Kidney glomerular epithelial cell (primary cell): ENCODE measurements around the gene MICU2.
"Not testable (repeated sequence)": the region's sequence is repeated elsewhere in the genome, so short reads cannot be mapped to it uniquely, and the experiment has no call there.

ENCODE experiments used
- DNase-seq: peaks from one replicate; lab custom pipeline; 2025; lab: John Stamatoyannopoulos, UW

The MICU2 gene

DNA sequence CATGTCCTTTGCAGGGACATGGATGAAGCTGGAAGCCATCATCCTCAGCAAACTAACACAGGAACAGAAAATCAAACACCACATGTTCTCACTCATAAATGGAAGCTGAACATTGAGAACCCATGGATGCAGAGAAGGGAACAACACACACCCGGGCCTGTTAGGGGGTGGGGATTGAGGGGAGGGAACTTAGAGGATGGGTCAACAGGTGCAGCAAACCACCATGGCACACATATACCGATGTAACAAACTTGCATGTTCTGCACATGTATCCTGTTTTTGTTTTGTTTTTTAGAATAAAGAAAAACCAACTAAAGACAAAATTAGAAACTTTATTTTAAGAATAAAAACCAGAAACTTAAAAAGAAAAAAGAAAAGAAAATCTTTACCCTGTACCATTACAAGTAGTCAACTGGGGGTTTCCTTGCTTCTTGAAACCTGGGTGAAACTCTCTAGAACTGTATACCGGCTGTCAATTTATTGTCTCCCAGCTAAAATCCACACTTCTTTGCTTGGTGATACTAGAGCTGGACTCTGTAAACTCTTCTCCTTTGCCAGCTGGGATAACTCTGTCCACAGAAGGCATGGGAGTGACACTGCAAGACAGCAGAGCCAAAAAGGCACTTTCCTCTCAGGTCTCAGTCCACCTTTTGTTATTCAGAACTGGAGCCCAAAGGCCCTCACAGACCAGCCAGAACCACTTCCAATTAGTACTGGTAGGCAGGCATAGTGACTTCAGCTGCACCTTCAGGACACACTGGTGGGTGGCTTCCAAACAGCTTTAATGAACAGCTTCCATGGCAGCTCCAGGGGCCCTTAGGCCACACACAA is 9.0 kb downstream of the MICU2 start:
- DNase-seq, result no peak

DNA sequence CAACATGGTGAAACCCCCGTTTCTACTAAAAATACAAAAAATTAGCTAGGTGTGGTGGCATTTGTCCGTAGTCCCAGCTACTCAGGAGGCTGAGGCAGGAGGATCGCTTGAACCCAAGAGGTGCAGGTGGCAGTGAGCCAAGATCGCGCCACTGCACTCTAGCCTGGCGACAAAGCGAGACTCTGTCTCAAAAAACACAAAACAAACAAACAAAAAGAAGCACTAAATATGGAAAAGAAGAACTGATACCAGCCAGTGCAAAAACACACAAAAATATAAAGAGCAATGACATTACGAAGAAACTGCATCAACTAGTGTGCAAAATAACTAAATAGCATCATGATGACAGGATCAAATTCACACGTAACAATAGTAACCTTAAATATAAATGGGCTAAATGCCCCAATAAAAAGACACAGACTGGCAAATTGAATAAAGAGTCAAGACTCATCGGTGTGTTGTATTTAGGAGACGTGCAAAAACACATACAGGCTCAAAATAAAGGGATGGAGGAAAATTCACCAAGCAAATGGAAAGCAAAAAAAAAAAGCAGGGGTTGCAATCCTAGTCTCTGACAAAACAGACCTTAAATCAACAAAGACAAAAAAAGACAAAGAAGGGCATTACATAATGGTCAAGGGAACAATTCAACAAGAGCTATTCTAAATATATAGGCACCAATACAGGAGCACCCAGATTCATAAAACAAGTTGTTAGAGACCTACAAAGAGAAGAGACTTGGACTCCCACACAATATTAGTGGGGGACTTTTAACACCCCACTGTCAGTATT is 13.1 kb downstream of the MICU2 start:
- DNase-seq, result not testable (repeated sequence)

DNA sequence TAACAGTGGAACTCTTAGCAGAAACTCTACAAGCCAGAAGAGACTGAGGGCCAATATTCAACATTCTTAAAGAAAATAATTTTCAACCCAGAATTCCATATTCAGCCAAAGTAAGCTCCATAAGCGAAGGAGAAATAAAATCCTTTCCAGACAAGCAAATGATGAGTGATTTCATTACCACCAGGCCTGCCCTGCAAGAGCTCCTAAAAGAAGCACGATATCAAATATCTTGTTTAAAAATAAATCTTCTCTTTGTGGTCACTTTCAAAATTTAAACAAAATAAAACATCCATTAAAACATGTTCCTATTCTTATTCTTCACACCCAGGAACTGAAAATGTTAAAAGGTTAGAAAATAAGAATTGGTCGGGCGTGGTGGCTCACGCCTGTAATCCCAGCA is 13.7 kb downstream of the MICU2 start:
- DNase-seq, result no peak

DNA sequence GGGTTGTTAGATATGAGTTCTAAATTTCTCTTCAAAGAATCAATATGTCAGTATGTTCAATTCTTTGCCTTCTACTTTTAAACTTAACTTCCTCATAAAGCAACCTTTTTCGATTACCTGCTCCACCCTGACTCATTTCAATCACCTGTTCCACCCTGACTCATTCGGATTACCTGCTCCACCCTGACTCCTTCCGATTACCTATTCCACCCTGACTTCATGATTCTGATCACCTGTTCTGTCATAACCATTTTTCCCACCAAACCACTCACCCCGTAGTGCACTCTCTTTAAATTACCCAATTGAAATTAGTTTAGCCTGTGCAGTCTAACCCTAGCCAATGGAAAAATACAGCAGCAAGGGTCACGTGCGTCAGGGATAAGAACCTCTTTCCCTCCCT is 14.5 kb downstream of the MICU2 start:
- not testable (repeated sequence) for DNase-seq

DNA sequence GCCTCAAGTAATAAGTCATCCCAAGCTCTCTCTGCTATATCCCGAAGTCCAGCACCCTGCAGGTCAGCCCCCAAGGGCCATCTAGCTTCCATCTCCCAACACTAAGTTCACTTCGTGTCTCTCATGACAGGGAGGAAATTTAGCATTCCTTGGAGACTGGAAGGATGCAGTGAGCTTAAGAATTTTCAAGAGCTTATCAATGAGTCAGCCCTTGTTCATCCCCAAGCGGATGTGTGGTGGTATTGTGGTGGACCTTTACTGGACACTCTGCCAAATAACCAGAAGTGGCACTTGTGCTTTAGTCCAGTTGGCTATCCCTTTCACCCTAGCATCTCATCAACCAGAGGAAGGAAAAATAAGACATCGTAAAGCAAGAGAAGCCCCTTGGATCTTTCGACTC is 15.6 kb downstream of the MICU2 start:
- not testable (repeated sequence) for DNase-seq

DNA sequence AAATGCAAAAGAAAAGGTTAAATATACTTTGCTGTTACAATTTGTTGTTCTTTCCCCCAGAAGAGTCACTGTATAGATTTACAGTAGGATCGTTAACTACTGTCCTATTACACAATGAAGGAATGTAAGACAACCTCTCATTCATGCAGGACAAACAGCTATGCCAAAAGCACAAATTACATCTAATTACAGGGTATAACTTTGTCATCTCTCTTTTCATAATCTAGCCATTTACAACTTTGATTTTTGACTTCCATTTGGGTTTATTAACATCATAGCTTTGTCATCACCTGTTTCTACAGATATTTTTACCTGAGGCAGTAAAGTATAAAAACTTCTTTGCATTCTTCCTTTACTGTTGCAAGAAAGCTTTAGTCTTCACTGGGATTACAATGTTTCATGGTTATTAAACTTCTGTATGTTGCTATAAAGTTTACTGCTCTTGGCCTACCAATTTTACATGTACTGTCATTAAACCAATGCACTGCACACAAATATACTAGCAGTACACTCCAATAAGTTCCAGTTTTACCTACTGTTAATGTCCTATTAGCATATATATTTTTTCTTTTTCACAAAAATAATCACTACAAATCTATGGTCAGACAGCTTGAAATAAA is 18.9 kb downstream of the MICU2 start:
- no peak for DNase-seq

DNA sequence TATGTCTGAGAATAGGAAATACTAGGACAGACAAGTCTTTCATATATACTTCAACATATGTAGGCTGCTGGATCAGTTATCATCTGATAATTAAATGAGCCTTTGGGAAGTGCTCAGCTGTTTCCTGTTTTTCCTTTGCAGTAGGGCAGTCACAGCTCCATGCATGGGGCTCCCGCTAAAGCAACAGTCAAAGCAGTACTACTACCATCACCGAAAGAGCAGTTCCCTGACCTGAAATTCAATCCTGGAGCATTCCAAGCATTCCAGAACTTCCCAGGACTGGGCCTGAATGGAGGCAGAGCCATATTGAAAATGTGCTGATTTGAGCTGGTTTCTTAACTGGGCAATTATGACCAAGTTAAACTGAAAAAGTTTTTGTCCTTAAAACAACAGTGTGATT is 20.5 kb downstream of the MICU2 start:
- DNase-seq, result peak; percentile 16

DNA sequence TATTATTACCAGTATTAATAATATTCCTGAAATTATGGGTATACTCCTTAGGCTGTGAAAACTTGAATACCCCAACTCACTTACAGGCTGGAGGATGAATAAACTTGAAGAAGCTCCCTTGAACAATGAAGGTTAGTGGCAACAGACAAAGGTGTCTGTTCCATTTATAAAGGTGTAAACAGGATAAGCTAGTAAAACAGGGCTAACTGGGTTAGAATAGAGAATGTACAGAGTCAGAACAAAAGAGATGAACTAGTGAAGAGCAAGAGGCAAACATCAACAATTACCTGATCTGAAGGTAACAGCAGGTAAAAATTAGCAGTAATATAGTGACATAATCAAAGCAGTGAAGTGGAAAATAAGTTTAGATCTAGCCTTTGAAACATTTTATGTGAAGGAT is 23.2 kb downstream of the MICU2 start:
- no peak for DNase-seq

DNA sequence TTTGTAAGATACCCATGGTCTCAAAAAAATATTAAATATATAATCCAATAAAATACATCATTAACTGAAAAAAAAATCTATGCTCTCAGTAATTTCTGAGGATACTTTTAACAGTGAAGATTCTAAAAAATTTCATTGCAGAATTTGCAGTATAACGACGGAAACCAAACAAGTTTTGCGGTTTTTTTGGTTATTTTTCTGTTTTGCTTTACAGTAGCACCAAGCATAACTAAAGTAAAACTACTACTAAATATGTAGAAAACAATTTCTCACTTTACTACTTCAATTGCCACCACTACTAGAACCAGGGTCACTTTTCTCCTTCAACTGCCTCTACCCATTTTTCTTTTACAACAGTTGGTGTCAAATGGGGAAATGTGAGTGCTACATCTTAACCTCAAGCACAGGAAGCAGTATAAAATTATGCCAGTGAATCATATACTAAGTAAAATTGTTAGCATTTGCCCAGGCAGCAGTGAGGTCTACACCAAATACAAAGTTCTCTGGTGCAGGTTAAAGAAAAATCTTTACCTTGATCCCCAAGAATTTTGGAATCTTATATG is 24.1 kb downstream of the MICU2 start:
- DNase-seq, result no peak

DNA sequence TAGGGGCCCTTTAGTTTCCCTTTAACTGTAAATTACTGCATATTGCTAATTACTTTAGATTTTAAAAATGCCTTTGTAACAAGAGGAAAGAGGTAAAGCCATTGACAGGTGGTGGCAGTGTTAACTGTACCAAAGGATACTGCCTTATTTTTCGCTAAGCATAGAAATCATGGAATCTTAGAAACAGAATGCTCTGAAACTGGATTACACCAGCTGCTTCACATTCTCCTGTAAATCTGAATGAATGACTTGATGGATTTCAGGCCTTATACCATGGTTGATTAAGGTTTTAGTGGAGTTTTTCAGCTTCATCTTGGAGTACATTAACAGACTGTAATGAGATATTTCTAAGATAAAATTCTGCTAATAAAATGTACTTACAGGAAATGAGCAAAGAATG is 25.2 kb downstream of the MICU2 start:
- DNase-seq, result no peak

DNA sequence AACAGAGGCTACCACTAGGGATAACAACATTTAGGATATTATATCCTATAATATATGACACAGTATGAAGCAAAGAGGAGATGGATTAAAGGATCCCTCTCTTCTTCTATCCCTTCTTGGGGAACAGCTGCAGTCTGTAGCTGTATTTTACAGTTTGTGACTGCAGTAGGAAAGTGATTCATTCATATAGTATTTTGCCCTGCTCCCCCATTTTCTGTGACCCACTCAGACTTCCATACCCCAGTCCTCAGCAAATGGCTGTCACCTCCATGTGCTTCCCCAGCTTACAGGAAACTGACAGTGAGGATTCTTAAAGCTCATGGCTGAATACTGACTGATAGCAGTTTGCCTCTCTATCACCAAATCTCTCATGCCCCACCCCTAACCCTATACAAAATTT is 27.5 kb downstream of the MICU2 start:
- no peak for DNase-seq

DNA sequence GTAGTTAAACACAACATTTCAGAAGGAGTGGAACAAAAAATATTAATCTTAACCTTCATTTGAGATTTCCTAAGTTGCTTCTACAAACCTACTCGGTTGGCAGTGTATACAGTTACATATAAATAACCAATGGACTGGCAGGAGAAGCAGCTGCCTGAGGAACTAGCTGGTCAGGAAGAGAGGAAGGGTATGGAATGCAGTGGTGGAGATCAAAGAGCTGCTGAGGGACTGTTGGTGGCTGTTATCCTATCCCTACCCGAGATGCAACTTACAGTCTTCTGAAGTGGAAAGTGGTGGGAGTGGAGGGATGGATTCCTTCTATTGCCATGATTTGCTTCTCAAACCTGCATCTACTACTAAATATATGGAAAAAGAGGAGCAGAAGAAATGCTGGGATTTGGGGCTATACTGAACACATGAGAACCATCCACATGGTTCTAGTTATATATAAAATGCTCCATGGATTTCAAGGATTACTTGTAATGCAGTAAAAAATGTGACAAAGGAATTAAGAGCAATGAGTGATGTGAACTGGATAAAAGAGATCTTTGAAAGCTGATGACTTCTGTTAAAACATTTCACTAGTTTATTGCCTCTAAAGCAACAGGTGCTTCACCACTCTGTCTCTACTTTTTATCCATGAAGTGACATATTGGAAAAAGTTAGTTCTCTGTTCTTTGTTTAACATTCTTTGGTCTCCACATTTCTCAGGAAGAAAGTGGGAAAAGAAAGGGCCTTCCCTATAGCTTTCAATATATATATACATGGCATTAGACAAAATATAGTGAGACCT is 29.9 kb downstream of the MICU2 start:
- DNase-seq, result no peak

DNA sequence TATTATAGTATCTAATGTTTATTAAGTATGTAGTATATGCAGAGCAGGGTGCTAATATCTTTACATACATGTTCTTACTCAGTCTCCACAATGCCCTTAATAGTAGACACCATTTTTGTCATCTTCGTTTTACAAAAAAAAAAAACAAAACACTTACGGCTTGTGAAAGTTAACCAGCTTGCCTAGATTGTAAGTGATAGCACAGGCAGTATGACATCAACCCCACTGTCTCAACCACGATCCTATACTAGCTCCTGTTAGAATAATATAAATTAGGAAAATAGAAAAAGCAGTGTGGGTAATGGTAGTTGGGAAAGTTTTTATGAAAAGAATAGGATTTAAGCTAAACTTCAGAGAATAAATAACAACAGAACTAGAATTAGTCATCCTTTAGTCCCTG is 34.3 kb downstream of the MICU2 start:
- DNase-seq, result no peak

DNA sequence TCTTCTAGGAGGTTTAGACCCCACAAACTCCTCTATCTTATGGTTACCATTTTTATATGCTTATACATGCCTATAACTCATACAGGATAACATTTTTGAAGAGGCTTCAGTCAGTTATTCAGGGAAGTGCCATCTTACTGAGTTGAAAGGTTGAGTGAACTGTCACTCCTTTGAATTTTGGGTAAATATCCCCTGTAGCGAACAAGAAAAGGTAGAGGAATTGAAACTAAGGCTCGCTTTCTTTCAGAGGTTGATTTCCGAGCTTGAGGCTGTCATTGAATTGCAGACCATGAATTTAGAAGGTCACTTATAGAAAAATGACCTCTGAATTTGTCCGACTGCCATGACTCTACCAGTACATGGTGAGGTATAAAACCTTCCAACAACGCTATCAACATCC is 35.1 kb downstream of the MICU2 start:
- no peak for DNase-seq

DNA sequence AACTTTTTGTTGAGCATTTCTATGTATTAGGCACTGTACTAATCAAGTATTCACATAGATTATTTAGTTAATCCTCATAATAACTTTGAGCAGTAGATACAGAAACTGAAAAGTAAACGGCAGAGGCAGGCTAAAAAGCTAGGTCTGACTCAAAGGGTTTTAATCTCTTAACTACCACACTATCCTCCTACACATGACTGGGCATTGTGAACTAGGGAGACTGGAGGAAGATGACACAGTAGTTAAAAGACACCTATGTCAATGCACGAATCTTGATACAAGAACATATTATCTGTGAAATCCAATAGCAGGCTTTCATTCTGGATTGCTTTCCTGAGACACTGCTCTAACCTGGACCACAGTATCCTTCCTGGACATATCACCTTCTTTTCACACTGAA is 36.3 kb downstream of the MICU2 start:
- peak; percentile 63 for DNase-seq

DNA sequence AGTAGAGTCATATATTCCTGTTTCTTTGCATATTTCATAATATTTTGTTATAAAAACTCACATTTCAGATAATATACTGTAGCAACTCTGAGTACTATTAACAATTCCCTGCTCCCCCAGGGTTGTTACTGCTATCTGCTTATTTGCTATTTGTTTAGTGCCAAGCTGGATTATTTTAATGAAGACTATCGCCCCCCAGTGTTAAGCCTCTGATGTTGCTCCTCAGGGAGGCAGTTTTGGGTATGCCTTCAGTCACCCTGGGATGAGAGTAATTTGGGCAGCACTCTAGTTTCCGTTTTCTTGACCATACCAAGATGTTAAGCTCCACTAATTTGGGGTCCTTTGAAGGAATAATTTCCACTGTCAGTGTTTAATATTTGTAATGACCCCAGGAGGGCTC is 46.0 kb downstream of the MICU2 start:
- no peak for DNase-seq

DNA sequence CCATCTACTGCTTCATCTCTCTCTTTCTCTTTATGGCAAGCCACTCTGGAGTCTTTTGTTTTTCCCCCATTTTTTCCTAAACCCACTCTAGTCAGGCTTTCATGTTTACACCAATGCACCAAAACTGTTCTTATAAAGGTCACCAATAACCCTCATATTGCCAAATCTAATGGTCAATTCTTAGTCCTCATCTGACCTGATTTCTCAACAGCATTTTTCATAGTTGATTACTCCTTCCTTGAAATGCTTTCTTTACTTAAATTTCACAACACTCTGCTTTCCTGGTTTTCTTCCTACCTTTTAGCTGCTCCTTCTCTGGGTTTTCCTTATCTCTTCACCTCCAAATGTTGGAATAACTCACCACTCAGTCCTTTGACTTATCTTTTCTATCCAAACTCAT is 47.9 kb downstream of the MICU2 start:
- DNase-seq, result no peak

DNA sequence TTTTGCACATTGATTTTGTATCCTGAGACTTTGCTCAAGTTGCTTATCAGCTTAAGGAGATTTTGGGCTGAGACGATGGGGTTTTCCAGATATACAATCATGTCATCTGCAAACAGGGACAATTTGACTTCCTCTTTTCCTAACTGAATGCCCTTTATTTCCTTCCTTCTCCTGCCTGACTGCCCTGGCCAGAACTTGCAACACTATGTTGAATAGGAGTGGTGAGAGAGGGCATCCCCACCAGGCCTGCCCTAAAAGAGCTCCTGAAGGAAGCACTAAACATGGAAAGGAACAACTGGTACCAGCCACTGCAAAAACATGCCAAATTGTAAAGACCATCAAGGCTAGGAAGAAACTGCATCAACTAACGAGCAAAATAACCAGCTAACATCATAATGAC is 50.7 kb downstream of the MICU2 start:
- DNase-seq, result not testable (repeated sequence)

DNA sequence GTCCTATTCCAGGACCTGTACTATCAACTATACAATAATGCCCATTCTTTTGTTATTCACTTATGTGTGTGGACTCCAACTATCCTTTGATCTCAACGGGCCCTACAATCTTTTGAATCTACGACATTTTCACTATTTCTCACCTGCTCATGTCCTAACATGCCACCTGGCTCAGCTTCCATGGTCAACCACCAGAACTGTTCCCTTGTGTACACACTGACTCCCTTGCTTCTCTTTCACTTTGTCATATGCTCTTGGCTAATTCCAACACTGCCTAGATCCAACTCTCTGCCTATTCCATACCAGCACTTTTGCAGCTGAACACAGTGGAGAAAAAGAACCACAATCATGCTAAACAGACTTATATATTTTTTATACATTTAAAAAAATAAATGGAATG is 53.1 kb downstream of the MICU2 start:
- no peak for DNase-seq

DNA sequence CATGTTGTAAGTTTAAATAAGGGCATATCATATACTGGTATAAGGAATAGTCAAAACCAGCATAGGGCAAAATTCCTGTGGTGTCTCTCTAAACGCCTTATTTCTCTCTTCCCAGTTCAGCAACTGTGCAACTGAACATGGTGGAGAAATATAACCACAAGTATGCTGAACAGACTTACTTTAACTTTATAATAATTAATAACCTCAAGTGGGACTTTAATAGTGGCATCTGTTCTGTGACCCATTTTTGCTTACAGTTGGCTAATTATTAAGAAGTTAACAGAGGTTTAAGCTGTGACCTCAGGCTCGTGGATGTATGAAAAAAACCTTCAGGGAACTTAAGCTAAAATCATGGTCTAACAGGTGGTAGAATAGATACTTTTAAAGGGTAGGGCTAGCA is 54.3 kb downstream of the MICU2 start:
- DNase-seq, result peak; percentile 50

DNA sequence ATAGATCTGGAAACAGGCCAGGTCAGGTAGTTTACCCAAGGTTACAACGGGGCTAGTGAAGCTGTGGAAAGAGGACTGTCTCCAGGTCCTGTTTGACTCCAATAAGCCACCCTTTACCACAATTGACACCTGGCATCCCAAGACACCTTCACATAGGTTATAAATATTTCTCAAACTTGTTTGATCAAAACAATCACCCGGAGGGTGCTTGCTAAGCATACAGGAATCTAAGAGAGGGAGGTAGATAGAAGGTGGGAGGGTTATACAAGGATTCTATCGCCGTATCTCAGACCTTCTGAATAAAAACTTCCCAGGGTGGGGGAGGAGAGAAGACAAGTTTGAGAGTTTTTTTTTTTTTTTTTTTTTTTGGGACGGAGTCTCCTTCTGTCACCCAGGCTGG is 55.4 kb downstream of the MICU2 start:
- DNase-seq, result no peak

DNA sequence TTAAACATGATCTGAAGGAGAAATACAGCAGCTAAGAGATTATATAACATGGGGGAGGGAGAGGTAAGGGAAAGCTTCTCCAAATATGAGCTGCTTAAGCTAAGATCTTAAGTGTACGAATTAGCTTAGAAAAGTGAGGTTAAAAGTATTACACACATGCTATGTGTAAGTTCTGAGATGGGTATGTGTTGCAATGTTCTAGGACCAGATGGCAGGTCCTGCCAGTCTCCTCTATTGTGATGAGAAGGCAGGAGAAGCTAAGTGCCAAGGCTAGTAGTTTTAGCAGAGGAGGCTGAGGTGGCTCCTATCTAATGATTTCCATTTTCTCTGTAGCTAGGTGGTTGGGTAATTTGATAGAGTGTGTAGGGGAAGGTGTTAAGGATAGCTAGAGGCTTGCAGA is 57.6 kb downstream of the MICU2 start:
- DNase-seq, result no peak
